Lung (tissue), 12 donors: ENCODE data around the gene ZMAT5. TPM values are rescaled to one million over a fixed set of nuclear protein-coding genes. Genes with fewer than 3 reads are reported as not detected.
A peak's percentile ranks its signal among the peaks of the same experiment; 100 is the strongest.

ENCODE experiments used
- ATAC-seq: fragments of 200-7000 bp; cut with Tn5 transposase; one replicate; pipeline ENCODE4 v1.9.1; 2020; ENCODE audit warnings: moderate number of reproducible peaks; ENCODE audit not compliant: insufficient read depth, low FRiP score
- DNase-seq, 3 donors: peaks; one replicate each; pipeline ENCODE4 v3.0.0-alpha.2; 2013 to 2017
- H3K27ac ChIP-seq, 2 donors: one replicate each; pipeline ENCODE4 v1.5.1; 2013; ENCODE audit warnings: mild to moderate bottlenecking in 2 of 2, moderate library complexity in 2 of 2, control low read depth in 1 of 2, inconsistent platforms in 1 of 2, low read depth in 1 of 2, low read length in 1 of 2
- H3K27me3 ChIP-seq, 3 donors: one replicate each; pipeline ENCODE4 v1.5.1; 2013; ENCODE audit warnings: low read length in 2 of 3; ENCODE audit not compliant: control insufficient read depth in 3 of 3, insufficient read depth in 3 of 3
- H3K36me3 ChIP-seq, 4 donors: one replicate each; pipeline ENCODE4 v1.5.1; 2013; ENCODE audit warnings: low read length in 4 of 4, mild to moderate bottlenecking in 1 of 4, moderate library complexity in 1 of 4; ENCODE audit not compliant: control insufficient read depth in 4 of 4, insufficient read depth in 4 of 4
- H3K4me1 ChIP-seq, 5 donors: one replicate each; pipeline ENCODE4 v1.5.1; 2013; ENCODE audit warnings: low read length in 5 of 5, mild to moderate bottlenecking in 2 of 5, moderate library complexity in 1 of 5; ENCODE audit not compliant: control insufficient read depth in 5 of 5, insufficient read depth in 5 of 5
- H3K4me3 ChIP-seq: one replicate; pipeline ENCODE4 v1.5.1; 2013; ENCODE audit warnings: mild to moderate bottlenecking, control low read depth, moderate library complexity
- H3K9ac ChIP-seq, 2 donors: one replicate each; pipeline ENCODE4 v1.5.1; 2013; ENCODE audit warnings: low read length in 2 of 2, control low read depth in 1 of 2; ENCODE audit not compliant: insufficient read depth in 1 of 2
- H3K9me3 ChIP-seq, 4 donors: one replicate each; pipeline ENCODE4 v1.5.1; 2013; ENCODE audit warnings: low read length in 3 of 4, mild to moderate bottlenecking in 1 of 4, moderate library complexity in 1 of 4; ENCODE audit not compliant: control insufficient read depth in 4 of 4, insufficient read depth in 3 of 4
- CTCF ChIP-seq: IDR thresholded peaks from 2 replicates; pipeline ENCODE4 v1.5.1; 2012; ENCODE audit warnings: mild to moderate bottlenecking; ENCODE audit errors: control extremely low read depth, extremely low read depth
- WGBS, 2 donors: extraction: QIAGEN DNeasy Blood & Tissue Kit; methylation state at CpG; one replicate each; pipeline ENCODE4 v1.1.7; 2013; 5-methylcytosine and 5-hydroxymethylcytosine counted together
- polyA plus RNA-seq, 2 donors: library from polyadenylated mRNA; stranded (reverse); fragments of 200-250 nt; gene quantifications; one replicate each; pipeline ENCODE4 v1.2.1, GENCODE V29; 2013
- total RNA-seq, 2 donors: library from RNA; depleted of rRNA in 1 of 2; stranded (reverse); fragments of >200 nt in 1 of 2; gene quantifications; one replicate each; pipeline ENCODE4 v1.2.1, GENCODE V29; 2014 to 2021
- donor health status: control.
- donor health status: control.
- donor health status: Bipolar disorder and iron deficiency.
- donor health status: healthy.
- donor health status: DM: yes; HTN: yes; CAD: no.

Gene ZMAT5
- total and polyA plus RNA-seq, 4 donors = 11.2 to 32.5 (median 25.4) TPM

- H3K4me3 ChIP-seq = no peak overlapping the region
- ATAC-seq (no peak), DNase-seq (no peak)
- H3K36me3 ChIP-seq = peaks cover 0 to 36% (median 5%) of the 10 kb centered on the region in 4 donors
- no peaks in the 10 kb centered on the region for H3K4me1 ChIP-seq
- no peak overlapping the region for H3K27ac ChIP-seq
- WGBS, 2 donors = 91 to 92% methylated on average over 9 of the region's 9 CpGs
- no peak for TF ChIP-seq CTCF
- H3K27me3 ChIP-seq = no peaks in the 10 kb centered on the region
- H3K9ac ChIP-seq = no peak overlapping the region
- H3K9me3 ChIP-seq = no peaks in the 10 kb centered on the region
Measured at GRCh38 chr22:29748248-29748893, 18.4 kb downstream of the ZMAT5 start.

- no peak overlapping the region for H3K9ac ChIP-seq
- no peak overlapping the region for H3K4me3 ChIP-seq
- 94 to 98% methylated on average over 7 of the region's 7 CpGs for WGBS, 2 donors
- no peaks in the 10 kb centered on the region for H3K9me3 ChIP-seq
- no peaks in the 10 kb centered on the region for H3K27me3 ChIP-seq
- H3K4me1 ChIP-seq = no peaks in the 10 kb centered on the region
- DNase-seq (no peak), ATAC-seq (no peak)
- H3K27ac ChIP-seq = no peak overlapping the region
- TF ChIP-seq CTCF = no peak
- peaks cover 0 to 36% (median 5%) of the 10 kb centered on the region in 4 donors for H3K36me3 ChIP-seq
Measured at GRCh38 chr22:29747832-29748231, 19.0 kb downstream of the ZMAT5 start.

GRCh38 chr22:29744902-29745301 lies 21.9 kb downstream of the ZMAT5 start:
- TF ChIP-seq CTCF = no peak
- no peak overlapping the region for H3K9ac ChIP-seq
- 75 to 82% methylated on average over 8 of the region's 8 CpGs for WGBS, 2 donors

GRCh38 chr22:29742326-29742725 lies 24.5 kb downstream of the ZMAT5 start:
- Histone ChIP-seq H3K27me3 (no peaks in the 10 kb centered on the region), H3K9me3 (no peaks in the 10 kb centered on the region), H3K4me3 (no peak overlapping the region), H3K9ac (no peak overlapping the region), H3K4me1 (peaks cover 0 to 12% (median 0%) of the 10 kb centered on the region in 5 donors), H3K27ac (no peak overlapping the region), H3K36me3 (peaks cover 3 to 46% (median 4%) of the 10 kb centered on the region in 4 donors)
- no peak for TF ChIP-seq CTCF
- no peak for ATAC-seq
- DNase-seq = no peak
- 52 to 73% methylated on average over 13 of the region's 13 CpGs for WGBS, 2 donors

More at GRCh38 chr22:29744902-29745301, 21.9 kb downstream of the ZMAT5 start:
- H3K27ac ChIP-seq = no peak overlapping the region
- DNase-seq = peak in 1 of 3 donors; percentile 46
- no peaks in the 10 kb centered on the region for H3K27me3 ChIP-seq
- ATAC-seq = no peak
- no peaks in the 10 kb centered on the region for H3K4me1 ChIP-seq
- peaks cover 3 to 44% (median 5%) of the 10 kb centered on the region in 4 donors for H3K36me3 ChIP-seq
- no peaks in the 10 kb centered on the region for H3K9me3 ChIP-seq
- H3K4me3 ChIP-seq = no peak overlapping the region
